H9 (cell line): ENCODE data around the gene CAMKK1. TPM values are rescaled to one million over a fixed set of nuclear protein-coding genes. Genes with fewer than 3 reads are reported as not detected.

Experiments
- DNase-seq: peaks from one replicate; pipeline ENCODE4 v3.0.0-alpha.2; 2017
- H2AFZ ChIP-seq: one replicate; pipeline ENCODE4 v1.6.1; 2013; ENCODE audit warnings: mild to moderate bottlenecking, low read length, control low read depth, moderate library complexity
- H2AK5ac ChIP-seq: 2 replicates; pipeline ENCODE4 v1.6.1; 2013; ENCODE audit warnings: low read length, control low read depth, mixed read lengths; ENCODE audit not compliant: insufficient read length
- H2BK120ac ChIP-seq: one replicate; pipeline ENCODE4 v1.6.1; 2013; ENCODE audit warnings: low read depth, mild to moderate bottlenecking, low read length, control low read depth, inconsistent platforms; ENCODE audit not compliant: poor library complexity, severe bottlenecking
- H2BK12ac ChIP-seq: 2 replicates; pipeline ENCODE4 v1.6.1; 2013; ENCODE audit warnings: low read length, control low read depth, mixed read lengths, low read depth; ENCODE audit not compliant: insufficient read length
- H2BK15ac ChIP-seq: 2 replicates; pipeline ENCODE4 v1.6.1; 2013; ENCODE audit warnings: low read depth, low read length, control low read depth
- H2BK20ac ChIP-seq: one replicate; pipeline ENCODE4 v1.6.1; 2013; ENCODE audit warnings: low read depth, mild to moderate bottlenecking, low read length, control low read depth, inconsistent platforms; ENCODE audit not compliant: poor library complexity, severe bottlenecking
- H2BK5ac ChIP-seq: 2 replicates; pipeline ENCODE4 v1.6.1; 2013; ENCODE audit warnings: low read length, control low read depth, mixed read lengths; ENCODE audit not compliant: insufficient read length
- H3K14ac ChIP-seq: 2 replicates; pipeline ENCODE4 v1.6.1; 2013; ENCODE audit warnings: low read length, control low read depth; ENCODE audit not compliant: insufficient read depth
- H3K18ac ChIP-seq: 2 replicates; pipeline ENCODE4 v1.6.1; 2013; ENCODE audit warnings: low read depth, mild to moderate bottlenecking, mixed read lengths, low read length, control low read depth; ENCODE audit not compliant: insufficient read length
- H3K23ac ChIP-seq: 2 replicates; pipeline ENCODE4 v1.6.1; 2013; ENCODE audit warnings: low read length, control low read depth, mixed read lengths, low read depth; ENCODE audit not compliant: insufficient read length
- H3K23me2 ChIP-seq: 2 replicates; pipeline ENCODE4 v1.6.1; 2013; ENCODE audit warnings: low read depth, mild to moderate bottlenecking, mixed read lengths, low read length, control low read depth; ENCODE audit not compliant: insufficient read length, poor library complexity, severe bottlenecking
- H3K27ac ChIP-seq: 2 replicates; pipeline ENCODE4 v1.5.1; 2013; ENCODE audit warnings: low read length, control low read depth, mixed read lengths, low read depth; ENCODE audit not compliant: insufficient read length
- H3K27me3 ChIP-seq: 2 replicates; pipeline ENCODE4 v1.6.1; 2013; ENCODE audit warnings: low read length, control low read depth, inconsistent platforms; ENCODE audit not compliant: insufficient read depth
- H3K4ac ChIP-seq: 2 replicates; pipeline ENCODE4 v1.6.1; 2013; ENCODE audit warnings: low read depth, mild to moderate bottlenecking, control low read depth, inconsistent platforms, low read length, moderate library complexity
- H3K4me1 ChIP-seq: 2 replicates; pipeline ENCODE4 v1.6.1; 2013; ENCODE audit warnings: low read length, control low read depth, inconsistent platforms; ENCODE audit not compliant: insufficient read depth
- H3K4me2 ChIP-seq: 2 replicates; pipeline ENCODE4 v1.6.1; 2013; ENCODE audit warnings: low read length, control low read depth, mixed read lengths; ENCODE audit not compliant: insufficient read length, insufficient read depth
- H3K56ac ChIP-seq: 2 replicates; pipeline ENCODE4 v1.6.1; 2013; ENCODE audit warnings: low read depth, mild to moderate bottlenecking, mixed read lengths, low read length, control low read depth; ENCODE audit not compliant: insufficient read length
- H3K79me1 ChIP-seq: 2 replicates; pipeline ENCODE4 v1.6.1; 2013; ENCODE audit warnings: low read depth, mild to moderate bottlenecking, moderate library complexity, low read length, control low read depth, inconsistent platforms; ENCODE audit not compliant: insufficient read depth, poor library complexity, severe bottlenecking
- H3K79me2 ChIP-seq: 2 replicates; pipeline ENCODE4 v1.6.1; 2013; ENCODE audit warnings: low read length, control low read depth, inconsistent platforms; ENCODE audit not compliant: insufficient read depth
- H3K9ac ChIP-seq: 2 replicates; pipeline ENCODE4 v1.6.1; 2013; ENCODE audit warnings: low read length, control low read depth, mixed read lengths; ENCODE audit not compliant: insufficient read length; ENCODE audit errors: extremely low read depth
- H3K9me3 ChIP-seq: one replicate; pipeline ENCODE4 v1.6.1; 2013; ENCODE audit warnings: low read depth, low read length, inconsistent platforms; ENCODE audit not compliant: control insufficient read depth
- H3T11ph ChIP-seq: one replicate; pipeline ENCODE4 v1.6.1; 2013; ENCODE audit warnings: mild to moderate bottlenecking, low read length, control low read depth, inconsistent platforms
- H4K20me1 ChIP-seq: one replicate; pipeline ENCODE4 v1.6.1; 2013; ENCODE audit not compliant: control insufficient read depth, insufficient read length, insufficient read depth
- H4K5ac ChIP-seq: 2 replicates; pipeline ENCODE4 v1.6.1; 2013; ENCODE audit warnings: low read depth, mild to moderate bottlenecking, mixed read lengths, low read length, control low read depth; ENCODE audit not compliant: insufficient read length
- H4K8ac ChIP-seq: replicated peaks from 2 replicates; pipeline ENCODE4 v1.6.1; 2013; ENCODE audit warnings: low read length, control low read depth, mixed read lengths, low read depth; ENCODE audit not compliant: insufficient read length
- H4K91ac ChIP-seq: 2 replicates; pipeline ENCODE4 v1.6.1; 2013; ENCODE audit warnings: low read depth, mild to moderate bottlenecking, moderate library complexity, mixed read lengths, low read length, control low read depth; ENCODE audit not compliant: insufficient read length
- H3K27ac Mint-ChIP-seq, 3 experiments: 2 replicates in 2 of 3; 3 replicates in 1 of 3; pipeline ENCODE4 v1.8.0; 2020 to 2021; ENCODE audit warnings: mixed read lengths in 3 of 3, mild to moderate bottlenecking in 1 of 3, moderate library complexity in 1 of 3
- H3K27me3 Mint-ChIP-seq: 2 replicates; pipeline ENCODE4 v1.8.0; 2021; ENCODE audit warnings: low read depth, mild to moderate bottlenecking, moderate library complexity, mixed read lengths
- H3K36me3 Mint-ChIP-seq, 3 experiments: 2 replicates in 2 of 3; 3 replicates in 1 of 3; pipeline ENCODE4 v1.8.0; 2020 to 2021; ENCODE audit warnings: low read depth in 3 of 3, mixed read lengths in 3 of 3; ENCODE audit not compliant: insufficient read depth in 1 of 3
- H3K4me1 Mint-ChIP-seq, 2 experiments: 2 replicates each; pipeline ENCODE4 v1.8.0; 2020; ENCODE audit warnings: mixed read lengths in 2 of 2
- H3K4me3 Mint-ChIP-seq, 2 experiments: 2 replicates in 1 of 2; 3 replicates in 1 of 2; pipeline ENCODE4 v1.8.0; 2020 to 2021; ENCODE audit warnings: mild to moderate bottlenecking in 2 of 2, mixed read lengths in 2 of 2, moderate library complexity in 1 of 2
- H3K9me3 Mint-ChIP-seq, 2 experiments: 2 replicates in 1 of 2; 3 replicates in 1 of 2; pipeline ENCODE4 v1.8.0; 2020; ENCODE audit warnings: mild to moderate bottlenecking in 2 of 2, mixed read lengths in 2 of 2, moderate library complexity in 1 of 2
- CTCF ChIP-seq: fragments of 200-600 bp; sonication (generic); conservative IDR thresholded peaks from 3 replicates; pipeline ENCODE4 v1.8.0; 2021; ENCODE audit warnings: antibody characterized with exemption, mild to moderate bottlenecking
- WGBS: extraction: QIAGEN DNeasy Blood & Tissue Kit; methylation state at CpG from one replicate; pipeline ENCODE4 v1.1.7; 2013; ENCODE audit warnings: missing lambda C conversion rate, low lambda C conversion rate, mixed read lengths; ENCODE audit not compliant: insufficient read length; ENCODE audit errors: extremely low coverage; 5-methylcytosine and 5-hydroxymethylcytosine counted together
- total RNA-seq: library from RNA; stranded (reverse); gene quantifications from 2 replicates; pipeline ENCODE4 v1.2.1, GENCODE V29; 2021

CAMKK1 gene
- total RNA-seq, 1 experiment from 2014 or later = 6.7 TPM

- no peaks in the 10 kb centered on the region for H4K20me1 ChIP-seq
- H2AK5ac ChIP-seq = no peak overlapping the region
- Mint-ChIP-seq H3K9me3 (no peaks in the 10 kb centered on the region), H3K4me3 (no peak overlapping the region), H3K27me3 (no peaks in the 10 kb centered on the region), H3K4me1 (peaks cover 11 to 37% of the 10 kb centered on the region in 2 experiments; a peak in 3 of 4 replicates), H3K27ac (peak overlapping the region in 2 of 3 experiments; percentile 11 to 53; a peak in 1 of 7 replicates), H3K36me3 (no peaks in the 10 kb centered on the region)
- H4K8ac ChIP-seq = no peak overlapping the region
- H3K18ac ChIP-seq = no peak overlapping the region
- no peaks in the 10 kb centered on the region for H3K79me1 ChIP-seq
- no peaks in the 10 kb centered on the region for H3K9me3 ChIP-seq
- no peak overlapping the region for H2BK5ac ChIP-seq
- no peaks in the 10 kb centered on the region for H3K23me2 ChIP-seq
- no peak overlapping the region for H3K56ac ChIP-seq
- H2AFZ ChIP-seq = no peak overlapping the region
- H4K5ac ChIP-seq = no peak overlapping the region
- H3K79me2 ChIP-seq = no peaks in the 10 kb centered on the region
- no peak for DNase-seq
- no peak overlapping the region for H2BK12ac ChIP-seq
- no peak overlapping the region for H2BK120ac ChIP-seq
- no peak overlapping the region for H3K23ac ChIP-seq
- no peak overlapping the region for H2BK20ac ChIP-seq
- H3K27ac ChIP-seq = no peak overlapping the region
- no peak overlapping the region for H3K9ac ChIP-seq
- H3K14ac ChIP-seq = no peak overlapping the region
- no peak overlapping the region for H3T11ph ChIP-seq
- no peak overlapping the region for H2BK15ac ChIP-seq
- TF ChIP-seq CTCF = no peak
- no peak overlapping the region for H4K91ac ChIP-seq
- no CpG with 5 or more reads among the region's 27 CpGs for WGBS
- no peak overlapping the region for H3K4ac ChIP-seq
- no peaks in the 10 kb centered on the region for H3K27me3 ChIP-seq
- H3K4me2 ChIP-seq = no peak overlapping the region
- H3K4me1 ChIP-seq = no peaks in the 10 kb centered on the region
Observed at GRCh38 chr17:3921502-3922319, 28.9 kb upstream of the CAMKK1 start.
